GM12892 (cell line): ENCODE measurements around the gene KREMEN1.

Experiments used
- POLR2A ChIP-seq: IDR thresholded peaks from 2 replicates; pipeline ENCODE4 v1.6.1; 2011; ENCODE audit warnings: low read depth, low read length, control low read depth
- POLR2AphosphoS5 ChIP-seq: IDR thresholded peaks from 2 replicates; pipeline ENCODE4 v1.6.1; 2011; ENCODE audit warnings: low read depth, low read length, control low read depth

DNA sequence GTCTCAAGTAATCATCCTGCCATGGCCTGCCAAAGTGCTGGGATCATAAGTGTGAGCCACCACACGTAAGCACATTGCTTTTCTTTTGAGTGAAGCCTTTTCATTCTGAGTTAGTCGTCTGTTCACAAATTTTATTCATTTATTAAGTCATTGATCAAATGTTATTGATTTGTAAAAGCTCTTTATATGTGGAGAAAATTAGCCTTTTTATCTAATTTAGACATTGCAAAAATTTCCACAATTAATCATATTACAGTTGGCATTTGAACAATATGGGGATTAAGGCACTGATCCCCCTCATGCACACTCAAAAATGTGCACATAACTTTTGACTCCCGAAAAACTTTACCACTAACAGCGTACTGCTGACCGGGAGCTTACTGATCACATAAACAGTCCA lies 125.4 kb downstream of the KREMEN1 start:
- TF ChIP-seq POLR2A: no peak
- TF ChIP-seq POLR2AphosphoS5: no peak
